Neural progenitor cell (in vitro differentiated cells): ENCODE results near the gene INTS15. TPM values are rescaled to one million over a fixed set of nuclear protein-coding genes. Genes with fewer than 3 reads are reported as not detected.

Experiments
- DNase-seq: peaks from one replicate; pipeline ENCODE4 v3.0.0-alpha.2; 2016; ENCODE audit warnings: low spot score
- H2AFZ ChIP-seq: fragments of 200-600 bp; sonication (generic); replicated peaks from 2 replicates; pipeline ENCODE4 v1.6.1; 2016; ENCODE audit warnings: antibody characterized with exemption
- H3F3A ChIP-seq: fragments of 200-600 bp; sonication (generic); 2 replicates; pipeline ENCODE4 v1.6.1; 2016; ENCODE audit warnings: antibody characterized with exemption, low read depth
- H3K27ac ChIP-seq: fragments of 200-600 bp; sonication (generic); 2 replicates; pipeline ENCODE4 v1.5.1; 2016; ENCODE audit warnings: mild to moderate bottlenecking
- H3K27me3 ChIP-seq: fragments of 200-600 bp; sonication (generic); 2 replicates; pipeline ENCODE4 v1.6.1; 2016; ENCODE audit warnings: mild to moderate bottlenecking, moderate library complexity
- H3K36me3 ChIP-seq: fragments of 200-600 bp; sonication (generic); 2 replicates; pipeline ENCODE4 v1.5.1; 2016
- H3K4me1 ChIP-seq: fragments of 200-600 bp; sonication (generic); 2 replicates; pipeline ENCODE4 v1.6.1; 2016; ENCODE audit warnings: mixed run types
- H3K4me2 ChIP-seq: fragments of 200-600 bp; sonication (generic); 2 replicates; pipeline ENCODE4 v1.6.1; 2016
- H3K4me3 ChIP-seq: fragments of 200-600 bp; sonication (generic); 2 replicates; pipeline ENCODE4 v1.5.1; 2016
- H3K79me2 ChIP-seq: fragments of 200-600 bp; sonication (generic); 2 replicates; pipeline ENCODE4 v1.6.1; 2016; ENCODE audit warnings: low read depth
- H3K9ac ChIP-seq: fragments of 200-600 bp; sonication (generic); 2 replicates; pipeline ENCODE4 v1.6.1; 2016
- H3K9me3 ChIP-seq: fragments of 200-600 bp; sonication (generic); 2 replicates; pipeline ENCODE4 v1.5.1; 2016; ENCODE audit warnings: low read depth
- H4K20me1 ChIP-seq: fragments of 200-600 bp; sonication (generic); 2 replicates; pipeline ENCODE4 v1.6.1; 2016; ENCODE audit warnings: low read depth
- H3K27ac Mint-ChIP-seq: 3 replicates; pipeline ENCODE4 v1.8.0; 2021; ENCODE audit warnings: mixed read lengths
- H3K27me3 Mint-ChIP-seq: 2 replicates; pipeline ENCODE4 v1.8.0; 2022; ENCODE audit warnings: low read depth, mild to moderate bottlenecking, inconsistent platforms, moderate library complexity, mixed read lengths; ENCODE audit not compliant: insufficient read depth
- H3K36me3 Mint-ChIP-seq: 3 replicates; pipeline ENCODE4 v1.8.0; 2021; ENCODE audit warnings: mixed read lengths
- H3K4me1 Mint-ChIP-seq: 3 replicates; pipeline ENCODE4 v1.8.0; 2021; ENCODE audit warnings: mixed read lengths
- H3K4me3 Mint-ChIP-seq: 3 replicates; pipeline ENCODE4 v1.8.0; 2021; ENCODE audit warnings: mild to moderate bottlenecking, moderate library complexity, mixed read lengths
- H3K9me3 Mint-ChIP-seq: 3 replicates; pipeline ENCODE4 v1.8.0; 2020; ENCODE audit warnings: mixed read lengths
- CTCF ChIP-seq: fragments of 200-600 bp; sonication (generic); IDR thresholded peaks from 2 replicates; pipeline ENCODE4 v1.5.1; 2017; ENCODE audit warnings: antibody characterized with exemption, mild to moderate bottlenecking
- EZH2 ChIP-seq: fragments of 200-600 bp; sonication (generic); IDR thresholded peaks from 2 replicates; pipeline ENCODE4 v1.6.1; 2017; ENCODE audit warnings: antibody characterized with exemption, mild to moderate bottlenecking, moderate library complexity
- EZH2phosphoT487 ChIP-seq: fragments of 200-600 bp; sonication (generic); IDR thresholded peaks from 2 replicates; pipeline ENCODE4 v1.6.1; 2017; ENCODE audit warnings: antibody characterized with exemption
- total RNA-seq: library from RNA; depleted of rRNA; stranded (reverse); fragments of >200 nt; gene quantifications from 2 replicates; pipeline ENCODE4 v1.2.3, GENCODE V29; 2015; ENCODE audit warnings: low replicate concordance

INTS15 gene
- total RNA-seq, 1 donor from 2014 or later = 13.7 TPM

- TF ChIP-seq EZH2phosphoT487 (no peak), CTCF (no peak), EZH2 (no peak)
- H3K9me3 ChIP-seq = no peaks in the 10 kb centered on the region
- Mint-ChIP-seq H3K27ac (peak overlapping the region; percentile 57), H3K9me3 (no peaks in the 10 kb centered on the region), H3K4me3 (peak overlapping the region; percentile 67), H3K4me1 (peaks cover 19% of the 10 kb centered on the region), H3K27me3 (peaks cover 6% of the 10 kb centered on the region), H3K36me3 (peaks cover 21% of the 10 kb centered on the region)
- H3F3A ChIP-seq = peaks cover 10% of the 10 kb centered on the region
- peak; percentile 75 for DNase-seq
- no peak overlapping the region for H3K4me3 ChIP-seq
- H3K9ac ChIP-seq = no peak overlapping the region
- H4K20me1 ChIP-seq = peaks cover 10% of the 10 kb centered on the region
- no peak overlapping the region for H3K4me2 ChIP-seq
- no peak overlapping the region for H2AFZ ChIP-seq
- peaks cover 16% of the 10 kb centered on the region for H3K79me2 ChIP-seq
- H3K36me3 ChIP-seq = no peaks in the 10 kb centered on the region
- H3K27ac ChIP-seq = no peak overlapping the region
- H3K27me3 ChIP-seq = no peaks in the 10 kb centered on the region
- peaks cover 8% of the 10 kb centered on the region for H3K4me1 ChIP-seq
Observed at GRCh38 chr7:6640246-6640721, 50.5 kb downstream of the INTS15 start.

GRCh38 chr7:6641305-6642035, 51.6 kb downstream of the INTS15 start:
- H3K27ac ChIP-seq = no peak overlapping the region
- no peak for DNase-seq
- Mint-ChIP-seq H3K9me3 (no peaks in the 10 kb centered on the region), H3K4me3 (peak overlapping the region; percentile 14), H3K36me3 (peaks cover 21% of the 10 kb centered on the region), H3K4me1 (peaks cover 19% of the 10 kb centered on the region), H3K27ac (no peak overlapping the region), H3K27me3 (peaks cover 3% of the 10 kb centered on the region)
- H3K4me2 ChIP-seq = no peak overlapping the region
- H2AFZ ChIP-seq = no peak overlapping the region
- H3F3A ChIP-seq = peaks cover 6% of the 10 kb centered on the region
- peaks cover 16% of the 10 kb centered on the region for H3K79me2 ChIP-seq
- no peaks in the 10 kb centered on the region for H3K9me3 ChIP-seq
- no peak overlapping the region for H3K4me3 ChIP-seq
- H3K9ac ChIP-seq = no peak overlapping the region
- H4K20me1 ChIP-seq = peaks cover 10% of the 10 kb centered on the region
- H3K4me1 ChIP-seq = peaks cover 5% of the 10 kb centered on the region
- H3K36me3 ChIP-seq = no peaks in the 10 kb centered on the region
- TF ChIP-seq EZH2 (no peak), CTCF (no peak), EZH2phosphoT487 (no peak)
- no peaks in the 10 kb centered on the region for H3K27me3 ChIP-seq

GRCh38 chr7:6642239-6642839, 52.5 kb downstream of the INTS15 start:
- H3K9me3 ChIP-seq = no peaks in the 10 kb centered on the region
- no peaks in the 10 kb centered on the region for H3K27me3 ChIP-seq
- Mint-ChIP-seq H3K27me3 (peaks cover 6% of the 10 kb centered on the region), H3K4me1 (peaks cover 19% of the 10 kb centered on the region), H3K36me3 (peaks cover 24% of the 10 kb centered on the region), H3K9me3 (no peaks in the 10 kb centered on the region), H3K27ac (no peak overlapping the region), H3K4me3 (no peak overlapping the region)
- no peak overlapping the region for H3K4me2 ChIP-seq
- H3K79me2 ChIP-seq = peaks cover 16% of the 10 kb centered on the region
- TF ChIP-seq EZH2 (no peak), EZH2phosphoT487 (no peak), CTCF (no peak)
- H3K36me3 ChIP-seq = no peaks in the 10 kb centered on the region
- H3K27ac ChIP-seq = no peak overlapping the region
- H3K9ac ChIP-seq = no peak overlapping the region
- peaks cover 10% of the 10 kb centered on the region for H4K20me1 ChIP-seq
- DNase-seq = no peak
- peaks cover 6% of the 10 kb centered on the region for H3F3A ChIP-seq
- H3K4me1 ChIP-seq = peaks cover 5% of the 10 kb centered on the region
- H2AFZ ChIP-seq = no peak overlapping the region
- H3K4me3 ChIP-seq = no peak overlapping the region
